SU-DHL-6 (cell line): ENCODE data around the gene BMP6.

Experiments used
- H2AFZ ChIP-seq: fragments of 200-600 bp; sonication (generic); 2 replicates; pipeline ENCODE4 v1.6.1; 2014; ENCODE audit warnings: low read depth, mild to moderate bottlenecking, moderate library complexity, mixed read lengths, antibody characterized with exemption, low read length; ENCODE audit not compliant: severe bottlenecking
- H3F3A ChIP-seq: fragments of 200-600 bp; shearing (Covaris generic); 2 replicates; pipeline ENCODE4 v1.6.0; 2016; ENCODE audit warnings: antibody characterized with exemption, mild to moderate bottlenecking; ENCODE audit not compliant: insufficient read depth
- H3K27ac ChIP-seq: fragments of 200-600 bp; sonication (generic); 2 replicates; pipeline ENCODE4 v1.5.1; 2016; ENCODE audit warnings: low read depth, mild to moderate bottlenecking, low read length, moderate library complexity, mixed read lengths
- H3K27me3 ChIP-seq: fragments of 200-600 bp; sonication (generic), shearing (Covaris generic); 2 replicates; pipeline ENCODE4 v1.6.0; 2014; ENCODE audit warnings: mild to moderate bottlenecking, low read length
- H3K36me3 ChIP-seq: fragments of 200-600 bp; sonication (generic); 2 replicates; pipeline ENCODE4 v1.6.1; 2014; ENCODE audit warnings: mild to moderate bottlenecking, low read length, mixed read lengths
- H3K4me2 ChIP-seq: fragments of 300-600, 200-600 bp; shearing (Covaris generic), sonication (generic); 2 replicates; pipeline ENCODE4 v1.6.0; 2014; ENCODE audit warnings: low read length, low read depth, mild to moderate bottlenecking; ENCODE audit not compliant: poor library complexity, severe bottlenecking
- H3K4me3 ChIP-seq: fragments of 200-600 bp; sonication (generic); 2 replicates; pipeline ENCODE4 v1.5.1; 2014; ENCODE audit warnings: antibody characterized with exemption, low read length, mild to moderate bottlenecking, mixed read lengths; ENCODE audit not compliant: insufficient read depth, poor library complexity, severe bottlenecking
- H3K79me2 ChIP-seq: fragments of 200-600 bp; sonication (generic); 2 replicates; pipeline ENCODE4 v1.6.1; 2014; ENCODE audit warnings: mild to moderate bottlenecking, low read length, moderate library complexity; ENCODE audit not compliant: insufficient read depth
- H3K9ac ChIP-seq: fragments of 200-600 bp; sonication (generic); 2 replicates; pipeline ENCODE4 v1.7.0; 2014; ENCODE audit warnings: mild to moderate bottlenecking, low read length
- H3K9me2 ChIP-seq: fragments of 200-600 bp; sonication (generic); replicated peaks from 2 replicates; pipeline ENCODE4 v1.6.1; 2014; ENCODE audit warnings: low read length; ENCODE audit not compliant: insufficient read depth
- H3K9me3 ChIP-seq: fragments of 200-600 bp; sonication (generic); 2 replicates; pipeline ENCODE4 v1.6.1; 2014; ENCODE audit warnings: low read length, mixed read lengths; ENCODE audit not compliant: insufficient read depth
- H4K20me1 ChIP-seq: fragments of 200-600 bp; sonication (generic); 2 replicates; pipeline ENCODE4 v1.6.1; 2014; ENCODE audit warnings: low read depth, mild to moderate bottlenecking, antibody characterized with exemption, low read length, moderate library complexity, mixed read lengths
- EZH2phosphoT487 ChIP-seq: fragments of 200-600 bp; sonication (generic), shearing (Covaris generic); conservative IDR thresholded peaks from 2 replicates; pipeline ENCODE4 v1.6.1; 2018; ENCODE audit warnings: mild to moderate bottlenecking, antibody characterized with exemption, low read length, moderate library complexity, mixed read lengths
- TF ChIP-seq, protein P1 (sequence below): fragments of 200-600 bp; sonication (generic); IDR thresholded peaks from one replicate; pipeline ENCODE4 v1.5.1; 2017; ENCODE audit warnings: antibody characterized with exemption, mild to moderate bottlenecking, low read length, moderate library complexity; ENCODE audit not compliant: insufficient read depth, poor library complexity, severe bottlenecking

The BMP6 gene

DNA sequence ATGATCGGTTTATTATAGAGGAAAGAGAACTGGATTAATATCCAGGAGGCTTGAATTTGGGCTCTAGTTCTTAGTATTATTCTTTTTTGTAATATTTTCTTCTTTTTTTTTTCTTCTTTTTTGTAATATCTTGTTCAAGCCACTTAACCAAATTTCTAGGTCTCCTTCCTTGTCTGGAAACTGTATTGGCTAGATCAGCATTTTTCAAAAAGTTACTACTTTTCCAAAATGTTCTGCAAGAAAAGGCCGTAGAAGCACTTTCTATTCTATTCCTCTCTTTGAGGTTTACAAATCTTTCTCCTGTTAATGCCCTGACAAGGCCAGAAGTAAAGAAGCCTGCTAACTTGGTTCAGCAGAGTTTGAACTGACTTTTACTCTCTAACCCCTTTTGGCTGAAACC, 12.0 kb downstream of the BMP6 start:
- no peaks in the 10 kb centered on the region for H3K36me3 ChIP-seq
- TF ChIP-seq EZH2phosphoT487: no peak
- TF ChIP-seq, protein P1, sequence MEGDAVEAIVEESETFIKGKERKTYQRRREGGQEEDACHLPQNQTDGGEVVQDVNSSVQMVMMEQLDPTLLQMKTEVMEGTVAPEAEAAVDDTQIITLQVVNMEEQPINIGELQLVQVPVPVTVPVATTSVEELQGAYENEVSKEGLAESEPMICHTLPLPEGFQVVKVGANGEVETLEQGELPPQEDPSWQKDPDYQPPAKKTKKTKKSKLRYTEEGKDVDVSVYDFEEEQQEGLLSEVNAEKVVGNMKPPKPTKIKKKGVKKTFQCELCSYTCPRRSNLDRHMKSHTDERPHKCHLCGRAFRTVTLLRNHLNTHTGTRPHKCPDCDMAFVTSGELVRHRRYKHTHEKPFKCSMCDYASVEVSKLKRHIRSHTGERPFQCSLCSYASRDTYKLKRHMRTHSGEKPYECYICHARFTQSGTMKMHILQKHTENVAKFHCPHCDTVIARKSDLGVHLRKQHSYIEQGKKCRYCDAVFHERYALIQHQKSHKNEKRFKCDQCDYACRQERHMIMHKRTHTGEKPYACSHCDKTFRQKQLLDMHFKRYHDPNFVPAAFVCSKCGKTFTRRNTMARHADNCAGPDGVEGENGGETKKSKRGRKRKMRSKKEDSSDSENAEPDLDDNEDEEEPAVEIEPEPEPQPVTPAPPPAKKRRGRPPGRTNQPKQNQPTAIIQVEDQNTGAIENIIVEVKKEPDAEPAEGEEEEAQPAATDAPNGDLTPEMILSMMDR: no peak
- H3K9me3 ChIP-seq: no peaks in the 10 kb centered on the region
- no peaks in the 10 kb centered on the region for H3K79me2 ChIP-seq
- H3K4me2 ChIP-seq: no peak overlapping the region
- H4K20me1 ChIP-seq: no peaks in the 10 kb centered on the region
- H3K9me2 ChIP-seq: no peaks in the 10 kb centered on the region
- no peaks in the 10 kb centered on the region for H3F3A ChIP-seq
- H2AFZ ChIP-seq: no peak overlapping the region
- H3K27me3 ChIP-seq: no peaks in the 10 kb centered on the region
- no peak overlapping the region for H3K27ac ChIP-seq
- H3K9ac ChIP-seq: no peak overlapping the region
- no peak overlapping the region for H3K4me3 ChIP-seq

DNA sequence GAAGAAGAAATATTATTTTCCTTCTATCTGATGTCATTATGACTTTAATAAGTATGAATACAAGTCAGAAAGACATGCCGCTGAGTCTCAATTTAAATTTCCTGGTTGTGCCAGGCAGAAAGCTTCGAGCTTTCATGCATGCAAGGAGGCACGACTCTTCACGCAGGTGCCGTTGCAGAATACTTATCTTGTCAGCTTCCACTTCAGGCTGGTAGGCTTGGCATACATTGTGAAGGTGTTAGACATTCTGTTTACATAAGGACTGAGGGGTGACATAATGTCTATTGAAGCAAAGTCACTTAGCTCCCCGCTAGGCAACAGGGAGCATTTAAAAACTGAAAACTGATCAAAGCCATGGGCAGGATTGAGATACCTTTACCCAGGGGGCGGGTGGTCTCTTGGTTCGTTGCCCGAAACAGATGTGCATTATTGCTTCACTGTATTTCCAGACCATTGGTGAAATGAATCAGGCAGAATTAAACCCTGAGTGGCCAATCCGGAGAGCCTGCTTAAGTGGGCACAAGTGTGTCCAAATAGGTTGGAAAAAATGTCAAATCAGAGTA, 16.4 kb downstream of the BMP6 start:
- H3K4me2 ChIP-seq: no peak overlapping the region
- H4K20me1 ChIP-seq: no peaks in the 10 kb centered on the region
- no peaks in the 10 kb centered on the region for H3K27me3 ChIP-seq
- no peak overlapping the region for H3K4me3 ChIP-seq
- no peaks in the 10 kb centered on the region for H3K79me2 ChIP-seq
- H3F3A ChIP-seq: no peaks in the 10 kb centered on the region
- no peak overlapping the region for H3K27ac ChIP-seq
- H3K9ac ChIP-seq: no peak overlapping the region
- H3K9me3 ChIP-seq: no peaks in the 10 kb centered on the region
- no peaks in the 10 kb centered on the region for H3K36me3 ChIP-seq
- H3K9me2 ChIP-seq: no peaks in the 10 kb centered on the region
- TF ChIP-seq, protein P1: no peak
- no peak for TF ChIP-seq EZH2phosphoT487
- H2AFZ ChIP-seq: no peak overlapping the region

DNA sequence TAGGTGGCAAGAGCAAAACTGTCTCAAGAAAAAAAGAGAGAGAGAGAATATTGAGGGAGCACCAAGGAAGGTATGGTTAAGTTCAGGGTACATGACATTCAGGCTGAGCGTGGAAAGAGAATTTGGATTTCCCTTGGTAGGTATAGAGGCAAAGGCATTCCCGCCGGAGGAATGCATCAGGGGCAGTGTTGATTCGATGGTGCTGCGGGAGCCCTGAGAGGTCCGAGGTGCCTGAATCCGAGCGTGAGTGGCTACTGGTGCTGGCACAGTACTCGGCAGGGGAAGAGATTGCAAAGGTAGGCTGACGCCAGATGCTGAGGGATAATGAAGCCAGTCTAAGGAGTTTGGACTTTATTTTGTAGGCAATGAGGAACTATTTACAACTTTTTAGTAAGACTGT, 20.0 kb downstream of the BMP6 start:
- Histone ChIP-seq H2AFZ (no peak overlapping the region), H3K27ac (no peak overlapping the region), H3K79me2 (no peaks in the 10 kb centered on the region), H4K20me1 (no peaks in the 10 kb centered on the region), H3F3A (no peaks in the 10 kb centered on the region), H3K36me3 (no peaks in the 10 kb centered on the region), H3K9me3 (no peaks in the 10 kb centered on the region), H3K9me2 (no peaks in the 10 kb centered on the region), H3K9ac (no peak overlapping the region), H3K4me3 (no peak overlapping the region), H3K4me2 (no peak overlapping the region), H3K27me3 (no peaks in the 10 kb centered on the region)
- TF ChIP-seq EZH2phosphoT487: no peak
- TF ChIP-seq, protein P1: no peak

DNA sequence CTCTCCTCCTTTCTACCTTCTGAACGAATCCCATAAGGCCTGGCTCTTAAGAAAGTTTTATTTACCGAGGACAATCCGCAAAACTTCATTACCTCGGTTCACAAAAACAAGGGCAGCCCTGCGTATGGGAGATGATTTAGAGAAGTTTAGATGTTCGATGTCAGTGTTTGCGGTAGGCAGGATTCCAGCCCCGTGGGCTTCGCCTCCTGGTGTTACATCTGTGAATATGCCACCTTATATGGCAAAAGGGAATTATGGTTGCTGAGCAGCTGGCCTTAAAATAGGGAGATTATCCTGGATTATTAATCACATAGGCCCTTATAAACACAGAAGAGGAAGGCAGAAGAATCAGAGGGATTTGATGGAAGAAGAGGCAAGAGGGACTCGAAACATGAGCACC, 21.1 kb downstream of the BMP6 start:
- Histone ChIP-seq H3K9ac (no peak overlapping the region), H3K27me3 (no peaks in the 10 kb centered on the region), H3F3A (no peaks in the 10 kb centered on the region), H2AFZ (no peak overlapping the region), H3K36me3 (no peaks in the 10 kb centered on the region), H3K27ac (no peak overlapping the region), H3K4me2 (no peak overlapping the region), H3K79me2 (no peaks in the 10 kb centered on the region), H4K20me1 (no peaks in the 10 kb centered on the region), H3K9me2 (no peaks in the 10 kb centered on the region), H3K4me3 (no peak overlapping the region), H3K9me3 (no peaks in the 10 kb centered on the region)
- no peak for TF ChIP-seq EZH2phosphoT487
- TF ChIP-seq, protein P1: no peak
